SHP77 treated with DMSO at 0.1 percent for 48 hours (cell line): ENCODE measurements around the gene TPPP3.

Experiments
- DNase-seq: peaks from one replicate; lab custom pipeline; 2025; lab: John Stamatoyannopoulos, UW

The TPPP3 gene

GRCh38 chr16:67404740-67405226 lies 11.5 kb upstream of the TPPP3 start:
- no peak for DNase-seq

- DNase-seq, result no peak
Observed at GRCh38 chr16:67403976-67404555, 10.8 kb upstream of the TPPP3 start.

GRCh38 chr16:67400901-67401300 lies 7.6 kb upstream of the TPPP3 start:
- no peak for DNase-seq

GRCh38 chr16:67399749-67400704 lies 6.7 kb upstream of the TPPP3 start:
- DNase-seq, result peak; percentile 79

GRCh38 chr16:67399218-67399733 lies 6.0 kb upstream of the TPPP3 start:
- no peak for DNase-seq

- no peak for DNase-seq
Observed at GRCh38 chr16:67398546-67399217, 5.4 kb upstream of the TPPP3 start.

- no peak for DNase-seq
Observed at GRCh38 chr16:67397812-67398545, 4.7 kb upstream of the TPPP3 start.

- DNase-seq, result no peak
Observed at GRCh38 chr16:67397036-67397801, 3.9 kb upstream of the TPPP3 start.

GRCh38 chr16:67396159-67397035 lies 3.1 kb upstream of the TPPP3 start:
- DNase-seq, result peak; percentile 55

GRCh38 chr16:67395458-67396158 lies 2.3 kb upstream of the TPPP3 start:
- peak; percentile 29 for DNase-seq

- no peak for DNase-seq
Observed at GRCh38 chr16:67395105-67395457, 1.8 kb upstream of the TPPP3 start.

- DNase-seq, result no peak
Observed at GRCh38 chr16:67394155-67395104, 1.1 kb upstream of the TPPP3 start.

GRCh38 chr16:67393788-67394154 lies 473 bp upstream of the TPPP3 start:
- no peak for DNase-seq

GRCh38 chr16:67392301-67393059 lies 818 bp downstream of the TPPP3 start:
- no peak for DNase-seq

- DNase-seq, result no peak
Observed at GRCh38 chr16:67391424-67392300, 1.6 kb downstream of the TPPP3 start.

GRCh38 chr16:67390816-67391423 lies 2.4 kb downstream of the TPPP3 start:
- no peak for DNase-seq
